OCI-LY1 (cell line): ENCODE results near the gene HLA-DQA1.
"Not testable (repeated sequence)": the region's sequence is repeated elsewhere in the genome, so short reads cannot be mapped to it uniquely, and the experiment has no call there.

Experiments
- H2AFZ ChIP-seq: fragments of 200-600 bp; sonication (generic), shearing (Covaris generic); 2 replicates; pipeline ENCODE4 v1.6.0; 2014; ENCODE audit warnings: antibody characterized with exemption, mild to moderate bottlenecking, low read length
- H3F3A ChIP-seq: fragments of 200-600 bp; sonication (generic), shearing (Covaris generic); 2 replicates; pipeline ENCODE4 v1.6.0; 2014; ENCODE audit warnings: mild to moderate bottlenecking, antibody characterized with exemption, low read length, moderate library complexity; ENCODE audit not compliant: insufficient read depth
- H3K27ac ChIP-seq: fragments of 200-600 bp; sonication (generic); 2 replicates; pipeline ENCODE4 v1.5.1; 2014; ENCODE audit warnings: low read length, mixed run types, mild to moderate bottlenecking, low read depth; ENCODE audit not compliant: poor library complexity, severe bottlenecking
- H3K27me3 ChIP-seq: fragments of 200-600 bp; sonication (generic); 2 replicates; pipeline ENCODE4 v1.6.0; 2014; ENCODE audit warnings: antibody characterized with exemption, mild to moderate bottlenecking, low read length, moderate library complexity; ENCODE audit not compliant: insufficient read depth
- H3K36me3 ChIP-seq: fragments of 200-600 bp; sonication (generic); 2 replicates; pipeline ENCODE4 v1.6.1; 2014; ENCODE audit warnings: mild to moderate bottlenecking, antibody characterized with exemption, low read length, moderate library complexity, mixed read lengths; ENCODE audit not compliant: insufficient read depth
- H3K4me1 ChIP-seq: fragments of 200-600 bp; sonication (generic); 2 replicates; pipeline ENCODE4 v1.5.1; 2014; ENCODE audit warnings: mild to moderate bottlenecking, low read length, moderate library complexity; ENCODE audit not compliant: insufficient read depth, severe bottlenecking
- H3K4me2 ChIP-seq: fragments of 200-600 bp; sonication (generic), shearing (Covaris generic); 2 replicates; pipeline ENCODE4 v1.6.1; 2014; ENCODE audit warnings: low read length
- H3K4me3 ChIP-seq: fragments of 200-600 bp; sonication (generic); 2 replicates; pipeline ENCODE4 v1.5.1; 2014; ENCODE audit warnings: low read length, low read depth, mild to moderate bottlenecking, mixed read lengths; ENCODE audit not compliant: poor library complexity, severe bottlenecking
- H3K79me2 ChIP-seq: fragments of 200-600 bp; shearing (Covaris generic); 2 replicates; pipeline ENCODE4 v1.6.1; 2016; ENCODE audit warnings: mixed run types, low read length, mixed read lengths; ENCODE audit not compliant: insufficient read depth
- H3K9ac ChIP-seq: fragments of 200-600 bp; sonication (generic), shearing (Covaris generic); 2 replicates; pipeline ENCODE4 v1.6.1; 2014; ENCODE audit warnings: mild to moderate bottlenecking, low read length, mixed read lengths
- H3K9me2 ChIP-seq: fragments of 200-600 bp; sonication (generic), shearing (Covaris generic); 2 replicates; pipeline ENCODE4 v1.6.1; 2014; ENCODE audit warnings: low read depth, mild to moderate bottlenecking, low read length, mixed read lengths
- H3K9me3 ChIP-seq: fragments of 200-600 bp; shearing (Covaris generic); 2 replicates; pipeline ENCODE4 v1.6.1; 2014; ENCODE audit warnings: low read length, mixed read lengths
- H4K20me1 ChIP-seq: fragments of 200-600 bp; sonication (generic), shearing (Covaris generic); 2 replicates; pipeline ENCODE4 v1.6.0; 2016; ENCODE audit warnings: mild to moderate bottlenecking, low read length; ENCODE audit not compliant: insufficient read depth
- EZH2 ChIP-seq: fragments of 200-600 bp; sonication (generic), shearing (Covaris generic); IDR thresholded peaks from 2 replicates; pipeline ENCODE4 v1.8.0; 2017; ENCODE audit warnings: borderline replicate concordance, mixed run types, mild to moderate bottlenecking, antibody characterized with exemption, low read length, moderate library complexity, mixed read lengths
- TF ChIP-seq, protein P1 (sequence below): fragments of 200-600 bp; sonication (generic), shearing (Covaris generic); IDR thresholded peaks from 2 replicates; pipeline ENCODE4 v1.5.1; 2017; ENCODE audit warnings: mild to moderate bottlenecking, antibody characterized with exemption, low read length, moderate library complexity, mixed read lengths

Gene HLA-DQA1

GRCh38 chr6:32639440-32640394 lies 2.5 kb downstream of the HLA-DQA1 start:
- Histone ChIP-seq H3K36me3 (no peaks in the 10 kb centered on the region), H3K9ac (no peak overlapping the region), H4K20me1 (no peaks in the 10 kb centered on the region), H3K9me3 (no peaks in the 10 kb centered on the region), H3K27me3 (no peaks in the 10 kb centered on the region), H3K4me3 (no peak overlapping the region), H3K79me2 (no peaks in the 10 kb centered on the region), H3F3A (no peaks in the 10 kb centered on the region), H3K9me2 (no peaks in the 10 kb centered on the region), H3K4me1 (peaks cover 6% of the 10 kb centered on the region), H2AFZ (no peak overlapping the region), H3K4me2 (no peak overlapping the region), H3K27ac (no peak overlapping the region)
- TF ChIP-seq, protein P1, sequence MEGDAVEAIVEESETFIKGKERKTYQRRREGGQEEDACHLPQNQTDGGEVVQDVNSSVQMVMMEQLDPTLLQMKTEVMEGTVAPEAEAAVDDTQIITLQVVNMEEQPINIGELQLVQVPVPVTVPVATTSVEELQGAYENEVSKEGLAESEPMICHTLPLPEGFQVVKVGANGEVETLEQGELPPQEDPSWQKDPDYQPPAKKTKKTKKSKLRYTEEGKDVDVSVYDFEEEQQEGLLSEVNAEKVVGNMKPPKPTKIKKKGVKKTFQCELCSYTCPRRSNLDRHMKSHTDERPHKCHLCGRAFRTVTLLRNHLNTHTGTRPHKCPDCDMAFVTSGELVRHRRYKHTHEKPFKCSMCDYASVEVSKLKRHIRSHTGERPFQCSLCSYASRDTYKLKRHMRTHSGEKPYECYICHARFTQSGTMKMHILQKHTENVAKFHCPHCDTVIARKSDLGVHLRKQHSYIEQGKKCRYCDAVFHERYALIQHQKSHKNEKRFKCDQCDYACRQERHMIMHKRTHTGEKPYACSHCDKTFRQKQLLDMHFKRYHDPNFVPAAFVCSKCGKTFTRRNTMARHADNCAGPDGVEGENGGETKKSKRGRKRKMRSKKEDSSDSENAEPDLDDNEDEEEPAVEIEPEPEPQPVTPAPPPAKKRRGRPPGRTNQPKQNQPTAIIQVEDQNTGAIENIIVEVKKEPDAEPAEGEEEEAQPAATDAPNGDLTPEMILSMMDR: no peak
- TF ChIP-seq EZH2: no peak

DNA sequence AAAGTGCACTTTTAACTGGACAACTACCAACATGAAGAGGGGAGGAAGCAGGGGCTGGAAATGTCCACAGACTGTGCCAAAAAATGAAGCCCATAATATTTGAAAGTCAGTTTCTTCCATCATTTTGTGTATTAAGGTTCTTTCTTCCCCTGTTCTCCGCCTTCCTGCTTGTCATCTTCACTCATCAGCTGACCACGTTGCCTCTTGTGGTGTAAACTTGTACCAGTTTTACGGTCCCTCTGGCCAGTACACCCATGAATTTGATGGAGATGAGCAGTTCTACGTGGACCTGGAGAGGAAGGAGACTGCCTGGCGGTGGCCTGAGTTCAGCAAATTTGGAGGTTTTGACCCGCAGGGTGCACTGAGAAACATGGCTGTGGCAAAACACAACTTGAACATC lies 3.9 kb downstream of the HLA-DQA1 start:
- Histone ChIP-seq H3K9me3 (no peaks in the 10 kb centered on the region), H3K4me2 (no peak overlapping the region)

DNA sequence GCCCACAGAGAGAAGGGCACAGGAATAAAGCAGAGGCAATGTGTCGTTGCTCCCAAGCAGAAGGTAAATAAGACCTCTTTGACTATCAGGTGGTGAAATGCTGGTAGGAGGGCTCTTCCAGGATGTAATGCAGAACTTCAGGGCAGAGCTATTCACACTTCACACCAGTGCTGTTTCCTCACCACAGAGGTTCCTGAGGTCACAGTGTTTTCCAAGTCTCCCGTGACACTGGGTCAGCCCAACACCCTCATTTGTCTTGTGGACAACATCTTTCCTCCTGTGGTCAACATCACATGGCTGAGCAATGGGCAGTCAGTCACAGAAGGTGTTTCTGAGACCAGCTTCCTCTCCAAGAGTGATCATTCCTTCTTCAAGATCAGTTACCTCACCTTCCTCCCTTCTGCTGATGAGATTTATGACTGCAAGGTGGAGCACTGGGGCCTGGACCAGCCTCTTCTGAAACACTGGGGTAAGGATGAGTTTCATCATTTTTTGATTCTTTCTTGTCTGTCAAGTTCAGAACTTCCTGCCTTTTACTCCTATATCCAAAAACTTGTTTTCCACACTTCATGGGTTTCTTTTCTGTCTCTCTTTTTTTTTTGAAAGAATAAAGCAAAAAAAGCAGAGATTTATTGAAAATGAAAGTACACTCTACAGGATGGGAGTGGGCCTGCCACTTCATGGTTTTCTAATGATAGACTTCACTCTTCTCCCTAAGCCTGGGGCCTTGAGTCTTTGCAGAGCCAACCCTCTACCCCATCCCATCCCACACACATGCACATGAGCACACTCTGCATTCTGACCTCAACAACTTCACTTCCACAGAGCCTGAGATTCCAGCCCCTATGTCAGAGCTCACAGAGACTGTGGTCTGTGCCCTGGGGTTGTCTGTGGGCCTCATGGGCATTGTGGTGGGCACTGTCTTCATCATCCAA lies 4.8 kb downstream of the HLA-DQA1 start:
- H3K79me2 ChIP-seq, H2AFZ ChIP-seq: not testable (repeated sequence)

More for the DNA sequence above, 3.9 kb downstream of the HLA-DQA1 start:
- Histone ChIP-seq H3K27ac (no peak overlapping the region), H3K27me3 (no peaks in the 10 kb centered on the region), H3K4me1 (peaks cover 3% of the 10 kb centered on the region), H3K36me3 (no peaks in the 10 kb centered on the region), H3K79me2 (no peaks in the 10 kb centered on the region), H3K9ac (no peak overlapping the region), H3K4me3 (no peak overlapping the region), H3F3A (no peaks in the 10 kb centered on the region), H3K9me2 (no peaks in the 10 kb centered on the region), H4K20me1 (no peaks in the 10 kb centered on the region), H2AFZ (no peak overlapping the region)
- TF ChIP-seq EZH2: no peak
- TF ChIP-seq, protein P1: no peak

More for the DNA sequence above, 4.8 kb downstream of the HLA-DQA1 start:
- H3K9me2 ChIP-seq, H3K4me3 ChIP-seq, H3K36me3 ChIP-seq, H4K20me1 ChIP-seq, H3K27me3 ChIP-seq, H3K9me3 ChIP-seq, H3K9ac ChIP-seq, H3K4me2 ChIP-seq, H3F3A ChIP-seq, H3K4me1 ChIP-seq, H3K27ac ChIP-seq: not testable (repeated sequence)
